ENCODE results near the gene TNP1. TPM values are rescaled to one million over a fixed set of nuclear protein-coding genes. Genes with fewer than 3 reads are reported as not detected.

Gene TNP1, protein sequence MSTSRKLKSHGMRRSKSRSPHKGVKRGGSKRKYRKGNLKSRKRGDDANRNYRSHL
- not detected for total RNA-seq

- ChIA-PET POLR2A (no interaction called here), CTCF (no interaction called here)
- ATAC-seq (no peak), DNase-seq (no peak)
- Mint-ChIP-seq H3K36me3 (ENCODE audit: low read depth) (no peaks in the 10 kb centered on the region), H3K27me3 (peaks cover 4% of the 10 kb centered on the region), H3K9me3 (ENCODE audit: low read depth) (no peaks in the 10 kb centered on the region), H3K27ac (no peak within 1 kb of the TSS), H3K4me3 (no peak within 1 kb of the TSS), H3K4me1 (peaks cover 22% of the 10 kb centered on the region)
- intact Hi-C loops (cut with DNase I, micrococcal nuclease): loop anchor here in 1 of 2 experiments (5.0 kb wide), 1 partner anchor 362 kb away; no protein-coding TSS in a partner anchor
These were observed at the start of gene TNP1 for GRCh38 chr2:216859944-216860343. Gene TNP1, minus strand, starts transcription at chr2:216860064. Its CDS starts 30 bp downstream, at chr2:216860034.

- H3K27ac Mint-ChIP-seq: no peak overlapping the region
- no peak overlapping the region for H3K4me3 Mint-ChIP-seq
- H3K27me3 Mint-ChIP-seq: no peaks in the 10 kb centered on the region
- H3K36me3 Mint-ChIP-seq (ENCODE audit: low read depth): peaks cover 3% of the 10 kb centered on the region
- CTCF ChIA-PET: no interaction called here
- no peak for DNase-seq
- intact Hi-C loops (cut with DNase I, micrococcal nuclease): no loop called here
- H3K9me3 Mint-ChIP-seq (ENCODE audit: low read depth): peaks cover 2% of the 10 kb centered on the region
- H3K4me1 Mint-ChIP-seq: no peaks in the 10 kb centered on the region
- POLR2A ChIA-PET: no interaction called here
- no peak for ATAC-seq
These were observed 48.4 kb upstream of the TNP1 start for GRCh38 chr2:216908300-216908699.

DNA sequence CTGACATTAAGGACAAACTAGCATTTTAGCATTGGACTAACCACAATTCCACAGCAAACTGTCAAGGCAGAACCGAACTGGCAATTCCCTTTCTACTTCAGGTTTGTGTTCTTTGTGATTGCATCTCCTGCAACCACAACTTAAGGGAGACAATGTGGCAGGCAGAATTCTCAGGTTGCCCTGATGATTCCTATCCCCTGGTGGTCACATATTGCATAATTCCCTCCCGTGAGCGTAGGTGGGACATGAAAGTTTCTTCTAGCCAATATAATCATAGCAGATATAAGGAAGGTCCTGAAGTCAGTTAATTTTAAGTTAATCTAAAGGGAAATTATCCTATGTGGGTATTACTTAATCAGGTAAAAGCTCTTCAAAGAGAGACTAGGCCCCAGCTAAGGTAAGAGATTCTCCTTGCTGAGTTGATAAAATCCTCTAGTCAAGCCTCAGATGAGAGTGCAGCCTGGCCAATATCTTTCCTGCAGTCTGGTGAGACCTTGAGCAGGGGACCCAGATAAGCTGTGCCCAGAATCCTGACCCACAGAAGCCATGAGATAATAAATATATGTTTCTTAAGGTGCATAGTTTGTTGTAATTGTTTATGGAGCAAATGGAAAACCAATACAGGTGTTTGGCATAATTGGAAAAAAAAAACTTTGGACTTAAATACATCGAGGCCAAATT, 45.9 kb upstream of the TNP1 start:
- ChIA-PET CTCF (no interaction called here), POLR2A (no interaction called here)
- Mint-ChIP-seq H3K4me1 (no peaks in the 10 kb centered on the region), H3K27me3 (no peaks in the 10 kb centered on the region), H3K27ac (no peak overlapping the region), H3K9me3 (ENCODE audit: low read depth) (peaks cover 10% of the 10 kb centered on the region), H3K4me3 (no peak overlapping the region), H3K36me3 (ENCODE audit: low read depth) (peaks cover 3% of the 10 kb centered on the region)
- intact Hi-C loops (cut with DNase I, micrococcal nuclease): no loop called here
- DNase-seq (no peak), ATAC-seq (no peak)

- ChIA-PET POLR2A (no interaction called here), CTCF (no interaction called here)
- ATAC-seq: no peak
- Mint-ChIP-seq H3K27ac (no peak overlapping the region), H3K4me3 (no peak overlapping the region), H3K27me3 (no peaks in the 10 kb centered on the region), H3K4me1 (no peaks in the 10 kb centered on the region), H3K36me3 (ENCODE audit: low read depth) (peaks cover 3% of the 10 kb centered on the region), H3K9me3 (ENCODE audit: low read depth) (peaks cover 10% of the 10 kb centered on the region)
- DNase-seq: no peak
- intact Hi-C loops (cut with DNase I, micrococcal nuclease): no loop called here
These were observed 45.1 kb upstream of the TNP1 start for GRCh38 chr2:216904974-216905373.

- H3K36me3 Mint-ChIP-seq (ENCODE audit: low read depth): peaks cover 3% of the 10 kb centered on the region
- H3K27me3 Mint-ChIP-seq: no peaks in the 10 kb centered on the region
- intact Hi-C loops (cut with DNase I, micrococcal nuclease): no loop called here
- peaks cover 10% of the 10 kb centered on the region for H3K9me3 Mint-ChIP-seq (ENCODE audit: low read depth)
- H3K27ac Mint-ChIP-seq: no peak overlapping the region
- CTCF ChIA-PET: no interaction called here
- POLR2A ChIA-PET: no interaction called here
- DNase-seq: no peak
- no peak overlapping the region for H3K4me3 Mint-ChIP-seq
- no peaks in the 10 kb centered on the region for H3K4me1 Mint-ChIP-seq
- ATAC-seq: no peak
These were observed 44.7 kb upstream of the TNP1 start for GRCh38 chr2:216904554-216904953.

GRCh38 chr2:216903470-216903869, 43.6 kb upstream of the TNP1 start:
- H3K27me3 Mint-ChIP-seq: no peaks in the 10 kb centered on the region
- intact Hi-C loops (cut with DNase I, micrococcal nuclease): no loop called here

GRCh38 chr2:216901273-216901672, 41.4 kb upstream of the TNP1 start:
- Mint-ChIP-seq H3K9me3 (ENCODE audit: low read depth) (peaks cover 10% of the 10 kb centered on the region), H3K4me1 (peaks cover 6% of the 10 kb centered on the region), H3K36me3 (ENCODE audit: low read depth) (peaks cover 3% of the 10 kb centered on the region), H3K4me3 (no peak overlapping the region), H3K27ac (no peak overlapping the region), H3K27me3 (no peaks in the 10 kb centered on the region)
- CTCF ChIA-PET: no interaction called here
- ATAC-seq: no peak
- intact Hi-C loops (cut with DNase I, micrococcal nuclease): no loop called here
- no peak for DNase-seq
- POLR2A ChIA-PET: no interaction called here

More at GRCh38 chr2:216903470-216903869, 43.6 kb upstream of the TNP1 start:
- Mint-ChIP-seq H3K27ac (no peak overlapping the region), H3K36me3 (ENCODE audit: low read depth) (peaks cover 3% of the 10 kb centered on the region), H3K4me1 (no peaks in the 10 kb centered on the region), H3K4me3 (no peak overlapping the region), H3K9me3 (ENCODE audit: low read depth) (peaks cover 10% of the 10 kb centered on the region)
- ChIA-PET CTCF (no interaction called here), POLR2A (no interaction called here)
- DNase-seq: no peak
- ATAC-seq: no peak

GRCh38 chr2:216900406-216900805, 40.5 kb upstream of the TNP1 start:
- ChIA-PET POLR2A (no interaction called here), CTCF (no interaction called here)
- intact Hi-C loops (cut with DNase I, micrococcal nuclease): no loop called here
- Mint-ChIP-seq H3K4me3 (no peak overlapping the region), H3K9me3 (ENCODE audit: low read depth) (peaks cover 10% of the 10 kb centered on the region), H3K4me1 (peaks cover 6% of the 10 kb centered on the region), H3K36me3 (ENCODE audit: low read depth) (peaks cover 3% of the 10 kb centered on the region), H3K27me3 (no peaks in the 10 kb centered on the region), H3K27ac (no peak overlapping the region)
- no peak for DNase-seq
- no peak for ATAC-seq

- Mint-ChIP-seq H3K4me3 (no peak overlapping the region), H3K4me1 (peaks cover 6% of the 10 kb centered on the region), H3K36me3 (ENCODE audit: low read depth) (no peaks in the 10 kb centered on the region), H3K9me3 (ENCODE audit: low read depth) (peaks cover 4% of the 10 kb centered on the region), H3K27ac (peak overlapping the region; percentile 64), H3K27me3 (no peaks in the 10 kb centered on the region)
- ChIA-PET CTCF (no interaction called here), POLR2A (no interaction called here)
- no peak for DNase-seq
- intact Hi-C loops (cut with DNase I, micrococcal nuclease): no loop called here
- peak; percentile 75 for ATAC-seq
These were observed 37.8 kb upstream of the TNP1 start for GRCh38 chr2:216897561-216898203.

- ChIA-PET POLR2A (no interaction called here), CTCF (interaction anchor here (0.8 kb wide), 1 partner anchor 254 kb away, joined by 4 read pairs; no protein-coding TSS in a partner anchor)
- H3K9me3 Mint-ChIP-seq (ENCODE audit: low read depth): no peaks in the 10 kb centered on the region
- no peaks in the 10 kb centered on the region for H3K36me3 Mint-ChIP-seq (ENCODE audit: low read depth)
- ATAC-seq: no peak
- H3K4me1 Mint-ChIP-seq: no peaks in the 10 kb centered on the region
- no peak for DNase-seq
- peaks cover 3% of the 10 kb centered on the region for H3K27me3 Mint-ChIP-seq
- no peak overlapping the region for H3K27ac Mint-ChIP-seq
- intact Hi-C loops (cut with DNase I, micrococcal nuclease): no loop called here
- H3K4me3 Mint-ChIP-seq: no peak overlapping the region
These were observed 30.3 kb upstream of the TNP1 start for GRCh38 chr2:216890138-216890537.

DNA sequence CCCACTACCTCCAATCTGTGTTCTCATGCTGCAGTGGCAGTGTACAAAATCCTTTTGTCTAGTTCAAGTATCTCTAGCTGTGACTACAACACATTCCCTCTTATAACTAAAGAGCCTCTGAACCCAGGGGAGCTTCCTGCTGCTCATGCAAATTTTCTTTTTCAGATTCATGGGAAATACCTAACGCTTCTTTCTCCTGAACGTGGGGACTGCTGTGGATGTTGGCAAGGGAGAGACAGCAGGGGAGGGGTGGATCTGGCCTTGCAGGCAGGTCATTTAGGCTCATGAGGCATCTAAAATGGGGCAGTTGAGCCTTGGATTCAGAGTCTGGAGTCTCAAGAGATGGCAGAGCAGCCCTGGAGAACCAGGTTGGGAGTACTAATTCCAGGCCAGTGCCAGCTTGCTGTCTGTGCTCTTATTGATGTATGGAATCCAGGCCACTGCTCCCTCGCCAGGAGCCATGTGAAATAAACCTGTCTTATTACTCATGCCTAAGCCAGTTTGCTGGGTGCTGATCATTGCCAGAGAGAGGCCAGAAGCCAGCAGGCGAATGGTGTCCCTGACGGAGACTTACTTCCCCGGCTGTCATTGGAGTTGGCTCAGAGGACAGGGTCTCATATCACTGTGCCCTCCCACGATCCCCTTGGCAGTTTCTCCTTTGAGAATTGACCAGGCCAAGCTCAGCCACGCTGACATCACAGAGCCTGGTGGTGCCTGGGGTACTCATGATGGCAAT, 29.2 kb upstream of the TNP1 start:
- ChIA-PET POLR2A (no interaction called here), CTCF (interaction anchor here (0.7 kb wide), 1 partner anchor 997 kb away, joined by 3 read pairs; no protein-coding TSS in a partner anchor)
- H3K9me3 Mint-ChIP-seq (ENCODE audit: low read depth): no peaks in the 10 kb centered on the region
- no peak overlapping the region for H3K27ac Mint-ChIP-seq
- H3K36me3 Mint-ChIP-seq (ENCODE audit: low read depth): no peaks in the 10 kb centered on the region
- no peak for ATAC-seq
- H3K27me3 Mint-ChIP-seq: peaks cover 3% of the 10 kb centered on the region
- no peak overlapping the region for H3K4me3 Mint-ChIP-seq
- no peaks in the 10 kb centered on the region for H3K4me1 Mint-ChIP-seq
- DNase-seq: no peak
- intact Hi-C loops (cut with DNase I, micrococcal nuclease): no loop called here

DNA sequence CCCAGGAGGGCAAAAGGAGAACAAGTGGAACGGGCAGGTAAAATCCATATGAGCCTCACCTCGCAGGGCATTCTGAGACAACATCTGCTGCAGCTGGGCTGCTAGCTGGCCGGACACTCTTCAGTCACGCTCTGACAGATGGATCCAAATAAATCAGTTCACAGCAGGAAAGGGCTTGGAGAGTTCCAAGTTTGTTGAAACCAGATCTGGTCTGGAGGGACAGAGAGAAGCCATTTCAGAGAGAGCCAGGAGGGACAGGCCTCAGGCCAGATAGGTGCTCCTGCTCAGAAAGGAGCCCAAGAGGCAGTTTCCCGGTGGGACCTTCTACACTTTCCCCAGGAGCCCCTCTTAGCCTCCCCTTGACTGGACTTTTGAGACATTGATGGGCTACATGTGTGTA, 28.2 kb upstream of the TNP1 start:
- no peaks in the 10 kb centered on the region for H3K4me1 Mint-ChIP-seq
- intact Hi-C loops (cut with DNase I, micrococcal nuclease): no loop called here

More for the DNA sequence above, 28.2 kb upstream of the TNP1 start:
- Mint-ChIP-seq H3K4me3 (no peak overlapping the region), H3K9me3 (ENCODE audit: low read depth) (no peaks in the 10 kb centered on the region), H3K27ac (no peak overlapping the region), H3K36me3 (ENCODE audit: low read depth) (no peaks in the 10 kb centered on the region), H3K27me3 (peaks cover 3% of the 10 kb centered on the region)
- CTCF ChIA-PET: no interaction called here
- POLR2A ChIA-PET: no interaction called here
- DNase-seq (no peak), ATAC-seq (no peak)
